Pancreas (tissue), 10 donors: ENCODE measurements around the gene LRP6. TPM values are rescaled to one million over a fixed set of nuclear protein-coding genes. Genes with fewer than 3 reads are reported as not detected.
A peak's percentile ranks its signal among the peaks of the same experiment; 100 is the strongest.

Experiments
- ATAC-seq, 4 donors: fragments of 200-7000 bp; cut with Tn5 transposase; one replicate each; pipeline versions ENCODE4 v1.8.0 to v1.9.1; 2020; ENCODE audit warnings: mild to moderate bottlenecking in 4 of 4, moderate library complexity in 4 of 4
- DNase-seq, 6 donors: peaks; one replicate each; pipeline ENCODE4 v3.0.0-alpha.2; 2020
- FAIRE-seq: peaks from 2 replicates; lab custom pipeline; 2012; peaks lifted over from hg19 to GRCh38; lab: Jason Lieb, UNC
- H3K27ac ChIP-seq, 4 donors: fragments of 200-600 bp; sonication (generic); 1 replicate in 3 of 4; 2 replicates in 1 of 4; pipeline versions ENCODE4 v1.5.0 to v1.8.0; 2020
- H3K27me3 ChIP-seq, 4 donors: fragments of 200-600 bp; one replicate each; pipeline ENCODE4 v1.8.0; 2021
- H3K36me3 ChIP-seq, 3 donors: fragments of 200-600 bp; sonication (generic) in 1 of 3; one replicate each; pipeline versions ENCODE4 v1.5.0 to v1.8.0; 2020 to 2021
- H3K4me1 ChIP-seq, 3 donors: fragments of 200-600 bp; one replicate each; pipeline ENCODE4 v1.8.0; 2021
- H3K4me3 ChIP-seq, 4 donors: fragments of 200-600 bp; sonication (generic) in 2 of 4; one replicate each; pipeline versions ENCODE4 v1.5.0 to v1.8.0; 2020 to 2021
- H3K9me3 ChIP-seq, 4 donors: fragments of 200-600 bp; one replicate each; pipeline ENCODE4 v1.8.0; 2021
- WGBS, 2 donors: extraction: QIAGEN DNeasy Blood & Tissue Kit; methylation state at CpG; one replicate each; pipeline ENCODE4 v1.1.7; 2013; 5-methylcytosine and 5-hydroxymethylcytosine counted together
- intact Hi-C, 3 donors: fragments of 100-400 bp; cut with DNase I; formaldehyde crosslinking; loops; one replicate each; pipeline versions ENCODE4 v1.11.1 to v1.14.2; 2022
- polyA plus RNA-seq, 2 donors: library from polyadenylated mRNA; stranded (reverse); fragments of 200-250 nt; gene quantifications; one replicate each; pipeline ENCODE4 v1.2.3, GENCODE V29; 2013
- total RNA-seq, 6 donors: library from RNA; stranded (reverse); fragmentation: NEBNext Ultra II Directional in 4 of 6; extraction: Animal tissue kit (Norgen Biotek cat#: 25700) in 4 of 6; gene quantifications; one replicate each; pipeline versions ENCODE4 v1.2.1 to v1.2.4, GENCODE V29; 2021 to 2023
- TF ChIP-seq, protein P1 (sequence below), 4 donors: fragments of 200-600 bp; sonication (generic) in 3 of 4; IDR thresholded peaks; one replicate each; pipeline versions ENCODE4 v1.5.0 to v1.8.0; 2021; ENCODE audit warnings: antibody characterized with exemption in 4 of 4
- donor health status: healthy with polysubstance abuse.
- donor health status: DM: no; HTN: no; CAD: no; lungs with moderate emphysema.
- donor health status: DM: no; HTN: no; CAD: no.
- donor health status: control.
- donor health status: control.
- donor health status: Bipolar disorder and iron deficiency.
- donor health status: DM: yes; HTN: yes; CAD: no.
- donor health status: DM: no; HTN: no; CAD: no.
- donor health status: DM: no; HTN: no; CAD: no.
- donor health status: DM: yes; HTN: yes; CAD: no.

LRP6 gene
- total and polyA plus RNA-seq, 8 donors, result 6.1 to 28.3 (median 21.2) TPM

DNA sequence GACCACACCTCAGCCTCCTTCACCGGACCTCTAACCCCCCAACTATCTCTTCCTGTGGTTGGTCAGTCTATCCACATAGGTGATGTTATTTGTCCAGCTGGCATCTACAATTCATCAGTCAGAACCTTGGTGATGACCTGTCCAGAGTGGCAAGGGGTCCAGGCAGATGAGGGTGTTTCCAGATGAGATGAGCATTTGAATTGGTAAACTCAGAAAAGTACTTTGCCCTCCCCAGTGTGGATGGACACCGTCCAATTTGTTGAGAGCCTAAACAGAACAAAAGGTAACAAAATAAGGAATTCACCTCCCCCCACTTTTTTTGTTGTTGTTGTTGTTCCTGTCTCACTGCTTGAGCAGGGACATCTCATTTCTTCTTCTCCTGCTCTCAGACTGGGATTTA is 34.3 kb upstream of the LRP6 start:
- Histone ChIP-seq H3K36me3 (no peaks in the 10 kb centered on the region), H3K4me3 (no peak overlapping the region), H3K9me3 (no peaks in the 10 kb centered on the region), H3K27me3 (no peaks in the 10 kb centered on the region), H3K27ac (no peak overlapping the region), H3K4me1 (peaks cover 0 to 3% (median 0%) of the 10 kb centered on the region in 3 donors)
- 76% methylated on average over 2 of the region's 2 CpGs for WGBS, 2 donors
- FAIRE-seq (no peak), ATAC-seq (no peak), DNase-seq (no peak)
- intact Hi-C loops, result no loop called here
- TF ChIP-seq, protein P1, sequence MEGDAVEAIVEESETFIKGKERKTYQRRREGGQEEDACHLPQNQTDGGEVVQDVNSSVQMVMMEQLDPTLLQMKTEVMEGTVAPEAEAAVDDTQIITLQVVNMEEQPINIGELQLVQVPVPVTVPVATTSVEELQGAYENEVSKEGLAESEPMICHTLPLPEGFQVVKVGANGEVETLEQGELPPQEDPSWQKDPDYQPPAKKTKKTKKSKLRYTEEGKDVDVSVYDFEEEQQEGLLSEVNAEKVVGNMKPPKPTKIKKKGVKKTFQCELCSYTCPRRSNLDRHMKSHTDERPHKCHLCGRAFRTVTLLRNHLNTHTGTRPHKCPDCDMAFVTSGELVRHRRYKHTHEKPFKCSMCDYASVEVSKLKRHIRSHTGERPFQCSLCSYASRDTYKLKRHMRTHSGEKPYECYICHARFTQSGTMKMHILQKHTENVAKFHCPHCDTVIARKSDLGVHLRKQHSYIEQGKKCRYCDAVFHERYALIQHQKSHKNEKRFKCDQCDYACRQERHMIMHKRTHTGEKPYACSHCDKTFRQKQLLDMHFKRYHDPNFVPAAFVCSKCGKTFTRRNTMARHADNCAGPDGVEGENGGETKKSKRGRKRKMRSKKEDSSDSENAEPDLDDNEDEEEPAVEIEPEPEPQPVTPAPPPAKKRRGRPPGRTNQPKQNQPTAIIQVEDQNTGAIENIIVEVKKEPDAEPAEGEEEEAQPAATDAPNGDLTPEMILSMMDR (IDR thresholded peaks at IDR 0.05), result no peak

DNA sequence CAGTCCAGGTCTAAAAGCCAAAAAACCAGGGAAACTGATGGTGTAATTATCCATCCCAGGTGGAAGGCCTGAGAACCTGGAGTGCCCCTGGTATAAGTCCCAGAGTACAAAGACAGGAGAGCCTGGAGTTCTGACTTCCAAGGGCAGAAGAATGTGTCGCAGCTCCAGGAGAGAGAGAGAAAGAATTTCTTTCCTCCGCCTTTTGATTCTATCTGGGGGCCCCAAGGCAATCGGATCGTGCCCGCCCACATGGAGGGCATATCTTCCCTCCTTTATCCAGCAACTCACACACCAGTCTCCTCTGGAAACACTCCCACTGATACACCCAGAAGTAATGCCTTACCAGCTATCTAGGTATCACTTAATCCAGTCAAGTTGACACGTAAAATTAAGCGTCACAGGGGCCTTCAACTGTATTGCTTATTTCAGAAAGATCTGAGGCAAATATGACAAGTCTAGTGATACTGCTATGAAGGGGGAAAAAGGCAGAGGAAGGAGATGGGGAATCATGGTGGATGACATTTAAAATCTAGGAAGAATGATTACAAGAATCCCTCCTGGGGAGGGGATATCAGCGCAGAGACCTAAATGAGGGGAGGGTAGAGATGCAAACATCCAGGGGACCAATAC is 30.5 kb upstream of the LRP6 start:
- no peaks in the 10 kb centered on the region for H3K27me3 ChIP-seq
- no peaks in the 10 kb centered on the region for H3K36me3 ChIP-seq
- FAIRE-seq (no peak), ATAC-seq (no peak), DNase-seq (no peak)
- H3K27ac ChIP-seq, result no peak overlapping the region
- intact Hi-C loops, result no loop called here
- H3K4me1 ChIP-seq, result peaks cover 6 to 14% (median 8%) of the 10 kb centered on the region in 3 donors
- no peaks in the 10 kb centered on the region for H3K9me3 ChIP-seq
- TF ChIP-seq, protein P1 (IDR thresholded peaks at IDR 0.05), result no peak
- no peak overlapping the region for H3K4me3 ChIP-seq
- WGBS, 2 donors, result 78 to 91% methylated on average over 8 of the region's 8 CpGs

DNA sequence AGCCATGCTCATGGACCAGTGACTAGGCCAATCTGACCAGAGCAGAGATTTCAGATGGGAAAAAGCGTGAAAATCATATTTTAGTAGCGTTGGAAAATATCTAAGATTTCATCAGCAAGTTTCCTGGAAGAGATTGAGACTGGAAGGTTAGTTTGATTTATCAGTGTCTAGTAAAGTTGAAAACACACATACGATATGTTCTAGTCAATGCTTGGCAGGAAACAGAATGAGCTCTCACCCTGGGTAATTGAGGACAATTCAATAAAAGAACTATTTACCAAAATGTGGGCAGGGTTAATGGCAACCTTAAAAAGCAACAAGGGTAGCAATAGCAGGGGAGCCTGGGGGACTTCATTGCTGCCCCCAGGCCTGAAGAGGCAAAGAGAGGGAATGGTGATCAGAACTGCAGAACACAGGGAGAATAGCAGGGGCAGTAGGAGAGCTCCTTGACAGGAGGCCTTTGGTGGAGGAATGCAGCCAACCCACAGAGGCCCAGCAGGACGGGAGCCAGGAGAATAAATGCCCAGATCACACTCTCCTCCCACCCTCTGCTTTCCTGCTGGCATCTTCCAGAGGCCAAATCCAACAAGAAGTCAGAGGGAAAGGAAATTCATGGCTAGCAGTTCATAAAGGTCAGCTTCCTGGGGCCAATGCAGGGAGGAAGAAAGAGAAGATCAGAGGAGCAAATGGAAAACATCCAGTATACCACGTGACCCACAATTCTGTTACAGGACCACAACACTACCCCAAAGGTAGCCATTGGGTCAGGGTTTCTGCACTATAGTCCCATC is 27.6 kb upstream of the LRP6 start:
- TF ChIP-seq, protein P1 (IDR thresholded peaks at IDR 0.05), result no peak
- intact Hi-C loops, result no loop called here
- FAIRE-seq (no peak), DNase-seq (peak in 1 of 6 donors; percentile 46), ATAC-seq (peak; percentile 69 to 92 (median 78))
- peaks cover 6 to 11% (median 8%) of the 10 kb centered on the region in 3 donors for H3K4me1 ChIP-seq
- H3K9me3 ChIP-seq, result no peaks in the 10 kb centered on the region
- 41 to 50% methylated on average over 5 of the region's 5 CpGs for WGBS, 2 donors
- H3K4me3 ChIP-seq, result no peak overlapping the region
- H3K36me3 ChIP-seq, result no peaks in the 10 kb centered on the region
- H3K27ac ChIP-seq, result peak overlapping the region in 2 of 4 donors; percentile 4 to 10
- no peaks in the 10 kb centered on the region for H3K27me3 ChIP-seq

DNA sequence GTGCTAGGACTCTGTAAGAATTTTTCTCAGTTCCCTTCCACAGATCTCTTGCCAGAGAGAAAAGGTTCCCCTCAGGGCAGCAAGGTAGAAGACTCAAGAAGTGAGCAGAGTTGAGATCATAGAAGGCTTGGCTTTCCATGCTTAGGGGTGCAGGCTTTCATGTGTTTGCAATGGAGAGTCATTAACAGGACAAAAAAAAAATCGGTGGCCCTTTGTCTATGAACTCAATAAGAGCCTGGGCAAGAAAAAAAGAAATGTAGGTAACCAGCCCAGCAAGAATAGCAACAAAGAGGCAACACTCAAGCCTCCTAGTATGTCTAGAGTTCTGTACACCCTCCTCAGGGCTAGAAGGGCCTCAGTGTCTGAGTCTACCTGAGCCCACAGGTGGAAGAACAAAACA is 23.4 kb upstream of the LRP6 start:
- TF ChIP-seq, protein P1 (IDR thresholded peaks at IDR 0.05), result no peak
- peaks cover 6 to 11% (median 8%) of the 10 kb centered on the region in 3 donors for H3K4me1 ChIP-seq
- H3K36me3 ChIP-seq, result no peaks in the 10 kb centered on the region
- FAIRE-seq (no peak), ATAC-seq (no peak), DNase-seq (no peak)
- no peak overlapping the region for H3K27ac ChIP-seq
- 39 to 50% methylated on average over 1 of the region's 1 CpG for WGBS, 2 donors
- intact Hi-C loops, result no loop called here
- no peaks in the 10 kb centered on the region for H3K9me3 ChIP-seq
- H3K27me3 ChIP-seq, result no peaks in the 10 kb centered on the region
- H3K4me3 ChIP-seq, result no peak overlapping the region

DNA sequence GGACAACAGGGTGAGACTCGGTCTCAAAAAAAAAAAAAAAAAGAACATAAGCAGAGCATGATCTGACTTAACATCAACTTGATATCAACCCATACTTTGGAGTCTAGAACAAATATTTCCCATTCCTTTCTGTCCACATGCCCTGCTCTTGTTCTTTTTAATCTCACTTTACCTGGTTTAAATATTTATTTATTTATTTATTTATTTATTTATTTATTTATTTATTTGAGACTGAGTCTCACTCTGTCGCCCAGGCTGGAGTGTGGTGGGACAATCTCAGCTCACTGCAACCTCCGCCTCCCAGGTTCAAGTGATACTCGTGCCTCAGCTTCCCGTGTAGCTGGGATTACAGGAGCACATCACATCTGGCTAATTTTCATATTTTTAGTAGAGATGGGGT is 19.6 kb upstream of the LRP6 start:
- Histone ChIP-seq H3K4me3 (no peak overlapping the region), H3K4me1 (peaks cover 21 to 28% (median 24%) of the 10 kb centered on the region in 3 donors), H3K27me3 (no peaks in the 10 kb centered on the region), H3K9me3 (no peaks in the 10 kb centered on the region), H3K36me3 (no peaks in the 10 kb centered on the region), H3K27ac (no peak overlapping the region)
- intact Hi-C loops, result no loop called here
- DNase-seq (no peak), ATAC-seq (no peak), FAIRE-seq (no peak)
- WGBS, 2 donors, result 95 to 96% methylated on average over 5 of the region's 5 CpGs
- TF ChIP-seq, protein P1 (IDR thresholded peaks at IDR 0.05), result no peak
